AG09319 (cell line): Measurements from ENCODE around the gene CLCNKB.
A peak's percentile ranks its signal among the peaks of the same experiment; 100 is the strongest.

ENCODE experiments used
- DNase-seq: peaks from one replicate; pipeline ENCODE4 v3.0.0-alpha.2; 2010; ENCODE audit warnings: low read depth; ENCODE audit errors: extremely low read depth
- CTCF ChIP-seq: IDR thresholded peaks from 2 replicates; pipeline ENCODE4 v1.5.1; 2011; ENCODE audit warnings: low read depth, mild to moderate bottlenecking, inconsistent platforms, low read length, moderate library complexity

The CLCNKB gene

GRCh38 chr1:16074217-16074616 lies 30.6 kb downstream of the CLCNKB start:
- no peak for DNase-seq
- no peak for TF ChIP-seq CTCF

GRCh38 chr1:16075337-16076030 lies 31.9 kb downstream of the CLCNKB start:
- TF ChIP-seq CTCF = no peak

GRCh38 chr1:16076031-16076864 lies 32.7 kb downstream of the CLCNKB start:
- TF ChIP-seq CTCF = no peak
- DNase-seq = peak; percentile 79

More at GRCh38 chr1:16075337-16076030, 31.9 kb downstream of the CLCNKB start:
- DNase-seq = no peak

GRCh38 chr1:16076865-16077238 lies 33.3 kb downstream of the CLCNKB start:
- DNase-seq = peak; percentile 72
- no peak for TF ChIP-seq CTCF

GRCh38 chr1:16077406-16078245 lies 34.0 kb downstream of the CLCNKB start:
- no peak for DNase-seq
- TF ChIP-seq CTCF = no peak

GRCh38 chr1:16078925-16079656 lies 35.5 kb downstream of the CLCNKB start:
- peak; percentile 93 for TF ChIP-seq CTCF
- no peak for DNase-seq
